GM12878 (cell line): ENCODE data around the gene CREBRF. TPM values are rescaled to one million over a fixed set of nuclear protein-coding genes. Genes with fewer than 3 reads are reported as not detected.

Source experiments
- ATAC-seq: fragments of 200-7000 bp; cut with Tn5 transposase; 3 replicates; pipeline ENCODE4 v1.9.1; 2020; ENCODE audit warnings: mild to moderate bottlenecking, moderate library complexity
- BruUV-seq: library from RNA; stranded (reverse); fragments of 400-500 nt; replicated peaks from 2 replicates; lab custom pipeline; 2021; lab: Mats Ljungman, UMichigan
- CTCF ChIA-PET: fragments of 300-600 bp; sonication (Branson Sonifier 250); formaldehyde crosslinking; extraction: SDS; loops from one replicate; lab custom pipeline; 2021; ENCODE audit warnings: inconsistent platforms; lab: Yijun Ruan, JAX
- POLR2A ChIA-PET: fragments of 350-600 bp; formaldehyde crosslinking; extraction: SDS; loops from one replicate; lab custom pipeline; 2021; ENCODE audit warnings: inconsistent platforms; lab: Charles Lee
- RAD21 ChIA-PET: fragments of 300-600 bp; sonication (Branson Sonifier 250); formaldehyde crosslinking; loops from one replicate; lab custom pipeline; 2023; ENCODE audit warnings: antibody characterized with exemption; ENCODE audit not compliant: unreplicated experiment; lab: Charles Lee
- SMC1A ChIA-PET: fragments of 300-600 bp; sonication (Branson Sonifier 250); formaldehyde crosslinking; loops from one replicate; lab custom pipeline; 2023; ENCODE audit not compliant: unreplicated experiment, uncharacterized antibody; lab: Charles Lee
- DNase-seq: peaks from one replicate; pipeline ENCODE4 v3.0.0-alpha.2; 2011; ENCODE audit warnings: low read depth, low spot score
- FAIRE-seq: peaks from 3 replicates; lab custom pipeline; 2011; peaks lifted over from hg19 to GRCh38; lab: Jason Lieb, UNC
- H2AFZ ChIP-seq: 2 replicates; pipeline ENCODE4 v1.6.0; 2011; ENCODE audit warnings: low read depth, low read length, control low read depth; ENCODE audit not compliant: control insufficient read depth
- H3K27ac ChIP-seq: 2 replicates; pipeline ENCODE4 v1.5.1; 2011; ENCODE audit warnings: control low read depth; ENCODE audit not compliant: control insufficient read depth, insufficient read depth
- H3K27me3 ChIP-seq, 2 experiments: replicated peaks in 1 of 2; 2 replicates each; pipeline versions ENCODE4 v1.6.0 to v1.6.1; 2011; ENCODE audit warnings: low read length in 1 of 2; ENCODE audit not compliant: control insufficient read depth in 2 of 2, insufficient read depth in 2 of 2
- H3K36me3 ChIP-seq, 2 experiments: 2 replicates each; pipeline ENCODE4 v1.5.1; 2011; ENCODE audit warnings: low read length in 1 of 2; ENCODE audit not compliant: control insufficient read depth in 2 of 2, insufficient read depth in 2 of 2
- H3K4me1 ChIP-seq: 2 replicates; pipeline ENCODE4 v1.6.1; 2011; ENCODE audit warnings: mild to moderate bottlenecking, low read length, moderate library complexity, mixed read lengths; ENCODE audit not compliant: control insufficient read depth, insufficient read depth
- H3K4me2 ChIP-seq: 2 replicates; pipeline ENCODE4 v1.6.0; 2011; ENCODE audit warnings: control low read depth; ENCODE audit not compliant: control insufficient read depth, insufficient read depth
- H3K4me3 ChIP-seq: fragments of 200-600 bp; sonication (generic); 2 replicates; pipeline ENCODE4 v1.5.1; 2016
- H3K79me2 ChIP-seq: 2 replicates; pipeline ENCODE4 v1.6.0; 2011; ENCODE audit warnings: low read length; ENCODE audit not compliant: control insufficient read depth, insufficient read depth
- H3K9ac ChIP-seq: 2 replicates; pipeline ENCODE4 v1.8.0; 2011; ENCODE audit warnings: low read length, control low read depth, mixed read lengths; ENCODE audit not compliant: control insufficient read depth, insufficient read depth
- H3K9me3 ChIP-seq: replicated peaks from 3 replicates; pipeline ENCODE4 v1.5.1; 2011; ENCODE audit warnings: mild to moderate bottlenecking, low read length; ENCODE audit not compliant: control insufficient read depth, insufficient read depth
- H4K20me1 ChIP-seq: 2 replicates; pipeline ENCODE4 v1.6.0; 2011; ENCODE audit not compliant: control insufficient read depth, insufficient read depth
- E2F8 ChIP-seq: fragments of 450-650 bp; IDR thresholded peaks from 2 replicates; pipeline ENCODE4 v1.6.1; 2018; ENCODE audit warnings: mild to moderate bottlenecking, low read depth, moderate library complexity; ENCODE audit not compliant: partially characterized antibody
- ESRRA ChIP-seq: IDR thresholded peaks from 2 replicates; pipeline ENCODE4 v1.6.1; 2012; ENCODE audit warnings: mild to moderate bottlenecking, low read length, improper control_type of control experiment
- GATAD2B ChIP-seq: fragments of 450-650 bp; conservative IDR thresholded peaks from 2 replicates; pipeline ENCODE4 v1.6.1; 2017; ENCODE audit warnings: low read depth, mild to moderate bottlenecking, moderate library complexity
- HDAC2 ChIP-seq: fragments of 200-600 bp; sonication (generic); IDR thresholded peaks from 2 replicates; pipeline ENCODE4 v1.6.1; 2017
- LARP7 ChIP-seq: fragments of 450-650 bp; IDR thresholded peaks from 2 replicates; pipeline ENCODE4 v1.6.1; 2017; ENCODE audit warnings: mild to moderate bottlenecking
- MEF2A ChIP-seq: IDR thresholded peaks from 2 replicates; pipeline ENCODE4 v1.6.1; 2011; ENCODE audit warnings: low read depth, mild to moderate bottlenecking, low read length, moderate library complexity; ENCODE audit not compliant: insufficient read depth
- MLLT1 ChIP-seq: fragments of 450-650 bp; IDR thresholded peaks from 2 replicates; pipeline ENCODE4 v1.6.1; 2016; ENCODE audit warnings: mild to moderate bottlenecking
- MYB ChIP-seq: fragments of 150-350 bp; IDR thresholded peaks from 2 replicates; pipeline ENCODE4 v1.6.1; 2014; ENCODE audit warnings: mild to moderate bottlenecking, low read depth, low read length, borderline replicate concordance
- NFYA ChIP-seq: IDR thresholded peaks from 2 replicates; pipeline ENCODE4 v1.6.1; 2011; ENCODE audit warnings: low read depth, mild to moderate bottlenecking, low read length, improper control_type of control experiment, borderline replicate concordance
- PKNOX1 ChIP-seq: fragments of 450-650 bp; IDR thresholded peaks from 2 replicates; pipeline ENCODE4 v1.6.1; 2016; ENCODE audit warnings: mild to moderate bottlenecking
- SREBF1 ChIP-seq: IDR thresholded peaks from 2 replicates; pipeline ENCODE4 v1.6.1; 2012; ENCODE audit warnings: mild to moderate bottlenecking, low read length
- ZNF592 ChIP-seq: fragments of 450-650 bp; IDR thresholded peaks from 2 replicates; pipeline ENCODE4 v1.6.1; 2017; ENCODE audit warnings: mild to moderate bottlenecking, moderate library complexity
- WGBS: methylation state at CpG from one replicate; pipeline ENCODE4 v1.1.6; 2016; ENCODE audit warnings: low lambda C conversion rate; ENCODE audit not compliant: insufficient replicate concordance, insufficient coverage; ENCODE audit errors: missing lambda C conversion rate; 5-methylcytosine and 5-hydroxymethylcytosine counted together
- in situ Hi-C: fragments of 300-500 bp; cut with MboI; formaldehyde crosslinking; loops from 9 replicates; pipeline ENCODE4 v1.14.3; 2018; ENCODE audit warnings: mixed read lengths
- intact Hi-C: fragments of 100-400 bp; cut with micrococcal nuclease; formaldehyde crosslinking; loops from one replicate; pipeline ENCODE4 v1.14.2; 2022; ENCODE audit not compliant: unreplicated experiment
- polyA plus RNA-seq, 11 experiments: library from polyadenylated mRNA; depleted of rRNA in 4 of 11; unstranded in 6 of 11; stranded (reverse) in 5 of 11; fragments of >200 nt; fragmentation: Nextera tagmentation in 4 of 11; fragmentation: Illumina TruSeq in 1 of 11; extraction: Ambion mirVana in 4 of 11; extraction: Trizol in 1 of 11; gene quantifications; 1 replicate in 1 of 11; 2 replicates in 10 of 11; pipeline versions ENCODE4 v1.2.1 to v1.2.3, GENCODE V29; 2011 to 2016; ENCODE audit warnings: inconsistent platforms in 2 of 11, missing spikeins in 2 of 11, low read depth in 1 of 11
- total RNA-seq, 4 experiments: library from RNA; depleted of rRNA in 3 of 4; stranded (reverse); fragments of >200 nt in 3 of 4; fragmentation: Illumina TruSeq in 1 of 4; extraction: Trizol in 1 of 4; gene quantifications; 2 replicates each; pipeline versions ENCODE4 v1.2.1 to v1.2.3, GENCODE V29; 2013 to 2021

CREBRF gene
- total and polyA plus RNA-seq, 10 of the 15 experiments (the other 5 are each of a cell fraction or from before 2014, with no cell fraction given): 1.2 to 12.7 (median 3.9) TPM

- in situ Hi-C loops (no loop called here), intact Hi-C loops (no loop called here)
- H3K79me2 ChIP-seq: no peaks in the 10 kb centered on the region
- 65% methylated on average over 3 of the region's 3 CpGs for WGBS
- BruUV-seq: no TSS peak
- no peak for FAIRE-seq
- DNase-seq: no peak
- H3K9ac ChIP-seq: no peak overlapping the region
- ATAC-seq: no peak
- RAD21 ChIA-PET: no interaction called here
- no peak overlapping the region for H3K27ac ChIP-seq
- SMC1A ChIA-PET: no interaction called here
- H3K9me3 ChIP-seq: no peaks in the 10 kb centered on the region; the same call in 2 of the 3 replicates
- H3K36me3 ChIP-seq: peaks cover 0 to 10% of the 10 kb centered on the region in 2 experiments; a peak in 2 of 4 replicates
- H4K20me1 ChIP-seq: no peaks in the 10 kb centered on the region
- CTCF ChIA-PET: no interaction called here
- no peaks in the 10 kb centered on the region for H3K27me3 ChIP-seq
- POLR2A ChIA-PET: interaction anchor here (0.6 kb wide), 1 partner anchor 211 kb away, joined by 5 read pairs; no protein-coding TSS in a partner anchor
- TF ChIP-seq LARP7 (no peak), MEF2A (no peak), MLLT1 (no peak), MYB (no peak), E2F8 (no peak), PKNOX1 (no peak), GATAD2B (no peak), ZNF592 (no peak), NFYA (no peak), SREBF1 (no peak), HDAC2 (no peak), ESRRA (no peak)
- H2AFZ ChIP-seq: no peak overlapping the region
- no peak overlapping the region for H3K4me2 ChIP-seq
- no peaks in the 10 kb centered on the region for H3K4me1 ChIP-seq
- H3K4me3 ChIP-seq: no peak overlapping the region
Measured at GRCh38 chr5:173108914-173109313, 52.8 kb downstream of the CREBRF start.
